Kidney (tissue), 14 donors: ENCODE measurements around the gene CCNL1. TPM values are rescaled to one million over a fixed set of nuclear protein-coding genes. Genes with fewer than 3 reads are reported as not detected.
A peak's percentile ranks its signal among the peaks of the same experiment; 100 is the strongest.

Experiments used
- DNase-seq, 5 donors: peaks; one replicate each; pipeline ENCODE4 v3.0.0-alpha.2; 2013 to 2020
- FAIRE-seq: peaks from 2 replicates; lab custom pipeline; 2012; peaks lifted over from hg19 to GRCh38; lab: Jason Lieb, UNC
- H3K27ac ChIP-seq, 2 donors: one replicate each; pipeline ENCODE4 v1.7.0; 2013; ENCODE audit warnings: low read depth in 2 of 2, low read length in 2 of 2, inconsistent platforms in 1 of 2
- H3K27me3 ChIP-seq: one replicate; pipeline ENCODE4 v1.7.1; 2013; ENCODE audit warnings: low read length, inconsistent platforms; ENCODE audit not compliant: control insufficient read depth, insufficient read depth
- H3K36me3 ChIP-seq, 3 donors: one replicate each; pipeline versions ENCODE4 v1.7.0 to v1.7.1; 2013; ENCODE audit warnings: low read length in 3 of 3, control low read depth in 1 of 3, inconsistent platforms in 1 of 3; ENCODE audit not compliant: insufficient read depth in 3 of 3, control insufficient read depth in 2 of 3
- H3K4me1 ChIP-seq, 3 donors: one replicate each; pipeline versions ENCODE4 v1.7.0 to v1.7.1; 2013; ENCODE audit warnings: low read length in 3 of 3, inconsistent platforms in 1 of 3, low read depth in 1 of 3; ENCODE audit not compliant: control insufficient read depth in 2 of 3, insufficient read depth in 2 of 3
- H3K4me3 ChIP-seq, 3 donors: one replicate each; pipeline versions ENCODE4 v1.7.0 to v1.8.1; 2013; ENCODE audit warnings: low read length in 3 of 3, control low read depth in 1 of 3, inconsistent platforms in 1 of 3
- H3K9ac ChIP-seq, 3 donors: one replicate each; pipeline versions ENCODE4 v1.7.0 to v1.7.1; 2013; ENCODE audit warnings: low read length in 3 of 3, control low read depth in 1 of 3, inconsistent platforms in 1 of 3
- H3K9me3 ChIP-seq, 3 donors: one replicate each; pipeline versions ENCODE4 v1.7.0 to v1.7.1; 2013; ENCODE audit warnings: low read length in 3 of 3, control low read depth in 1 of 3, inconsistent platforms in 1 of 3; ENCODE audit not compliant: control insufficient read depth in 2 of 3, insufficient read depth in 1 of 3
- CTCF ChIP-seq: IDR thresholded peaks from 3 replicates; pipeline ENCODE4 v1.5.1; 2012; ENCODE audit warnings: mild to moderate bottlenecking, moderate library complexity, borderline replicate concordance; ENCODE audit not compliant: insufficient read depth; ENCODE audit errors: extremely low read depth
- intact Hi-C: fragments of 100-400 bp; cut with DNase I; formaldehyde crosslinking; loops from one replicate; pipeline ENCODE4 v1.11.1; 2022
- polyA plus RNA-seq: library from polyadenylated mRNA; stranded (reverse); fragments of 350-450 nt; fragmentation: Illumina TruSeq; extraction: RNeasy Lipid Tissue Mini Kit (QIAGEN cat#74804); gene quantifications from one replicate; pipeline ENCODE4 v1.2.3, GENCODE V29; 2014; ENCODE audit warnings: low read depth, low replicate concordance; ENCODE audit not compliant: insufficient read depth
- total RNA-seq: library from RNA; stranded (reverse); fragmentation: NEBNext Ultra II Directional; extraction: Animal tissue kit (Norgen Biotek cat#: 25700); gene quantifications from one replicate; pipeline ENCODE4 v1.2.1, GENCODE V29; 2021
- donor health status: control.
- donor health status: control.
- donor health status: control.
- donor health status: control.
- donor health status: control.
- donor health status: DM: yes; HTN: yes; CAD: no.
- donor health status: Normal renal cell carcinoma (clear cell type).

Gene CCNL1
- total and polyA plus RNA-seq, 2 donors from 2014 or later, result 41.7 to 104 TPM

GRCh38 chr3:157142315-157142714 lies 17.6 kb downstream of the CCNL1 start:
- Histone ChIP-seq H3K27ac (no peak overlapping the region), H3K36me3 (peaks cover 2 to 28% (median 17%) of the 10 kb centered on the region in 3 donors), H3K4me3 (no peak overlapping the region), H3K9ac (no peak overlapping the region), H3K27me3 (no peaks in the 10 kb centered on the region), H3K9me3 (no peaks in the 10 kb centered on the region), H3K4me1 (peaks cover 0 to 1% (median under 1%) of the 10 kb centered on the region in 3 donors)
- FAIRE-seq (no peak), DNase-seq (peak in 1 of 5 donors; percentile 40)
- intact Hi-C loops, result no loop called here
- TF ChIP-seq CTCF, result no peak

DNA sequence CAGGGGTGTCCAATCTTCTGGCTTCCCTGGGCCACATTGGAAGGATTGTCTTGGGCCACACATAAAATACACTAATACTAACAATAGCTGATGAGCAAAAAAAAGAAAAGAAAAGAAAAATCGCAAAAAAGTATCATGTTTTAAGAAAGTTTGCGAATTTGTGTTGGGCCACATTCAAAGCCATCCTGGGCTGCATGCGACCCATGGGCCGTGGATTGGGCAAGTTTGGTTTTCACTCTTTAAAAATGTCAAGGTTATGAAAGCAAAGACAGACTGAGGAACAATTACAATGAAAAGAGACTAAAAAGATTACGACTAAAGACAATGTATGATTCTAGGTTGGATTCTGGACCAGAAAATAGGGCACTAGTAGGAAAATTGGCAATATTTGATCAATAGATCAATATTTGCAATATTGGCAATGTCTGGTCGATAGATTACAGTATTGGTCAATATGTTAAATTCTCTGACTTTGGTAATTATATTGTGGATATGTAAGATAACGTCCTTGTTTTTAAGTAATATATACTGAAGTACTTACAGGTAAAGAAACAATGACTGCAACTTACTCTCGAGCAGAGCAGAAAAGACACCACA lies 19.9 kb downstream of the CCNL1 start:
- Histone ChIP-seq H3K36me3 (peaks cover 2 to 12% (median 4%) of the 10 kb centered on the region in 3 donors), H3K4me1 (peaks cover 0 to 24% (median 13%) of the 10 kb centered on the region in 3 donors), H3K27ac (no peak overlapping the region), H3K4me3 (no peak overlapping the region), H3K27me3 (no peaks in the 10 kb centered on the region), H3K9ac (no peak overlapping the region), H3K9me3 (no peaks in the 10 kb centered on the region)
- DNase-seq, result no peak
- intact Hi-C loops, result loop anchor here (10.0 kb wide), 1 partner anchor 55 kb away; no protein-coding TSS in a partner anchor
- no peak for FAIRE-seq
- no peak for TF ChIP-seq CTCF

DNA sequence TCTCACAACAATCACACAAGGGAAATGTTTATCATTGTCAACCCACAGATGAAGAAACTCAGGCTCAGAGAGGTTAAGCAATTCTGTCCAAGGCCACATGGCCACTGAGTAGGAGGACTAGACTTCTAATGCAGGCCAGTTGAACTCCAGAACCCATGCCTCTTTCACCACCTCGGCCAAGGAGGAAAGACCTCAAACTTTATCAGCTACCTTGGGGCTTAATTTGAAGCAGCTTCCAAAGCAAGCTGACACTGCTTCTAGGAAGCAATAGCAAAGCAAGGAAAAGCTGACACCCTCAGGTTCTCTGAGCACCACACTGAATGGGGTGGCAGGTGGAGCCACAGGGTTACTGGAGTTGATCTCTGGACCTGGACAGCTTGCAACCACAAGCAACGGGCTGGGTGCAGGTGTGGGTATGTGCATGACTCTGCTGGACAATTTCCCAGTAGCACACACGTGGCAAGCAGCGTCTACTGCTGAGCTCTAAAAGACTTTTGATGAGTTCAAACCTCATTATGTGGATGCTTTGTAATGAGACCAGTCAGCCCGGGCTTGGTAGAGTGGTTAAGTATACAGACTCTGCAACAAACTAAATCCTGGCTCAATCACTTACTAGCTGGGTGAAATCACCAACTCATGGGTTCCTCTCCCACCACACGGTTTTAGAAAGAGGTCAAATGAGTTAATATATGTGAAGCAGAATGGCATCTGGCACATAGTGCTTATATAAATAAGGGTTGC lies 23.1 kb downstream of the CCNL1 start:
- Histone ChIP-seq H3K4me3 (peak overlapping the region in 1 of 3 donors; percentile 30), H3K9ac (peak overlapping the region in 1 of 3 donors; percentile 34), H3K4me1 (peaks cover 0 to 35% (median 18%) of the 10 kb centered on the region in 3 donors), H3K9me3 (no peaks in the 10 kb centered on the region), H3K36me3 (no peaks in the 10 kb centered on the region), H3K27me3 (no peaks in the 10 kb centered on the region), H3K27ac (peak overlapping the region; percentile 63 to 70)
- DNase-seq (peak in 1 of 5 donors; percentile 65), FAIRE-seq (no peak)
- intact Hi-C loops, result loop anchor here (10.0 kb wide), 1 partner anchor 52 kb away; no protein-coding TSS in a partner anchor
- no peak for TF ChIP-seq CTCF
